Stimulated activated CD4-positive, alpha-beta T cell treated with anti-CD3 and anti-CD28 coated beads, Interleukin-1b, Interleukin-23, amount 100 ng/mL, for 4 hours (primary cell): ENCODE results near the gene KPRP.

ENCODE experiments used
- DNase-seq, 2 donors: peaks; one replicate each; pipeline ENCODE4 v3.0.0-alpha.2; 2020; ENCODE audit warnings: low read depth in 2 of 2

Gene KPRP, protein sequence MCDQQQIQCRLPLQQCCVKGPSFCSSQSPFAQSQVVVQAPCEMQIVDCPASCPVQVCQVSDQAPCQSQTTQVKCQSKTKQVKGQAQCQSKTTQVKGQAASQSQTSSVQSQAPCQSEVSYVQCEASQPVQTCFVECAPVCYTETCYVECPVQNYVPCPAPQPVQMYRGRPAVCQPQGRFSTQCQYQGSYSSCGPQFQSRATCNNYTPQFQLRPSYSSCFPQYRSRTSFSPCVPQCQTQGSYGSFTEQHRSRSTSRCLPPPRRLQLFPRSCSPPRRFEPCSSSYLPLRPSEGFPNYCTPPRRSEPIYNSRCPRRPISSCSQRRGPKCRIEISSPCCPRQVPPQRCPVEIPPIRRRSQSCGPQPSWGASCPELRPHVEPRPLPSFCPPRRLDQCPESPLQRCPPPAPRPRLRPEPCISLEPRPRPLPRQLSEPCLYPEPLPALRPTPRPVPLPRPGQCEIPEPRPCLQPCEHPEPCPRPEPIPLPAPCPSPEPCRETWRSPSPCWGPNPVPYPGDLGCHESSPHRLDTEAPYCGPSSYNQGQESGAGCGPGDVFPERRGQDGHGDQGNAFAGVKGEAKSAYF

GRCh38 chr1:152757747-152758146 lies at the start of gene KPRP:
TSS of gene KPRP (plus strand) at chr1:152758025. CDS start at chr1:152759589, 1,564 bp downstream.
- no peak for DNase-seq

DNA sequence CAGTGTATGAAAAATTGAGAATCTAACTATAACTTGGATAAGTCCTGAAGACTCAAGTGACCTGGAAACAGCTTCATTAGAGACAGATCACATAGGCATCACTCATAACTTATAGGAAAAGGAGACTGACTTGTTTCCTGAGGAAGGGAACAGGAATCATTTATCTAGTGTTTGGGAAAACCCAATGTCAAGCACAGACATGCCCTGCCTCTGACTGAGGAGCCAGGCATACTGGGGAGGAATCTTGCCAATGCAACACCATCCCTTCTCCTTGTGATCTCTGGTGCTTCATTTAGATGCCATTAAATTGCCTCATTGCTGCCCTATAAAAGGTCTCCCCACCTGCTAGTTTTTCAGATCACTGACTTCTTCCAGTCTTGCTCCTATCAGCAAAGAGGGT lies 39.6 kb upstream of the KPRP start:
- DNase-seq = no peak

DNA sequence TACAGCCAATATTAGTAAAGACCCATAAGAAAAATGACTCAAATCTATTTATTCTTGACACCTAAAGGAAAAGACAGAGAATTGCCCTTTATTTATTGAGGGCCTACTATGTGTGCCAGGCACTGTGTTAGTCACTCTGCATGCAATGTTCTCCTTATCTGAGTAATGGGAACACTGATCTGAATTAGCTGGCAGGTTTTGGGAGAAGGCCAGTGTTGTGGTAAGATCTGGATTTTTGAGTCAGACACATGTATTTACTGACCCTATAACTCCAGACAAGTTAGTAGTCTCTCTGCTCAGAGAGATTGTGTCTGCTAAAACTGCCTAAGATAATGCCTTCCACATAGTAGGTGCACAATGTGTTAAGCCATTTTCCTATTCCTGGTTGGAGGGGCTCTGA lies 32.6 kb upstream of the KPRP start:
- DNase-seq = no peak

DNA sequence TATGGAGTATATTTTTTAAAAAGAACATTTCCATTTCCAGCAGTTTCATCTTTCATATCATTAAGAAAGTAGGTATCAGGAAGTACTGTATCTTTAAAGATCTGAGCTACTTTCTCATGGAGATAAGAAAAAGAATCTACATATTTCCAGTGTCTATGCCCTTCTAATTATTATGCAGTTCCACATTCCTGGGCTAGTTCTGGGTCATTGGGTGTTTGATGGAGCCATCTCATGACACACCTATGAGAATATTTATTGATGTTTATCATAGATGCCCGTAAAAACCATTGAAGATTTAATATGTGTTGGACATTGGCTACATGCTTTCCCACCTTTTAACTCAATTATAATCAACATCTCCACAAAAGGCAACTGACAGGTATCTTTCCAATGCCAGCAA lies 28.8 kb upstream of the KPRP start:
- no peak for DNase-seq

DNA sequence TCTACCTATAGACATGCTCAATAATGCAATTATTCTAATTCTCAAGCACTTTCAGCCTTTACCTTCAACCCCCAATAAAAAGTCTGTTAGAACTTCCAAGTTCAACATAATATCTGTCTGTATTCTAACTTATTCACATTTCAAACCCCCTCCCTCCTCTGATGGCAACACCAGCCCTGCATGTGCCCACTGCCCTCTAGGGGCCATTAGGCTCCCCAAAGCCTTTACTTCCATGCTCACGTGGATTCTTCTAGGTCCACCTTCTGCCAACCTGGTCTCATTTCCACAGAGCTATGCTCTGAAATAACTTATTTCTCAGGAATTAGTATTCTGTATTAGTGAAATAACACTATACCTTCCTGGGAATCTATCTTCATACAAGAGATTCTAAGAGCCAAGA lies 22.2 kb upstream of the KPRP start:
- DNase-seq = no peak

DNA sequence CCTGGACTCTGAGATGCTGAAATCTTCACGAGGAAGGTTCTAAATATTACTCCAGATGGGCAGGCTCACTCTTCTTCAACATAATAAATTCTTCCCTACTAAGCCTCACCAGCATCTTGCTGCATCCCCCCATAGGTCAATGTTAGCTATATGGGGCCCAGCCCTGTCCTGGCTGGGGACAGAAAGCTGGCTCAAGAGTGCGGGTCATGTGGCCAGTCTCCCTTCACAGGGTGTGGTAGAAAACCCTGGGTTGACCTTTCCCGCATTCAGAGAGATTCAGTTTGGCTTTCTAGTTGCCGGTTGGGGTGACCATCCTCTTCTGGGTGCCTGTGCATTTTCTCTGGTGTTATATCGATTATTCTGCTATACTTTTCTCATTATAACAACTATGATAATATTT lies 19.8 kb upstream of the KPRP start:
- DNase-seq = no peak

GRCh38 chr1:152739841-152740240 lies 18.0 kb upstream of the KPRP start:
- DNase-seq = no peak

DNA sequence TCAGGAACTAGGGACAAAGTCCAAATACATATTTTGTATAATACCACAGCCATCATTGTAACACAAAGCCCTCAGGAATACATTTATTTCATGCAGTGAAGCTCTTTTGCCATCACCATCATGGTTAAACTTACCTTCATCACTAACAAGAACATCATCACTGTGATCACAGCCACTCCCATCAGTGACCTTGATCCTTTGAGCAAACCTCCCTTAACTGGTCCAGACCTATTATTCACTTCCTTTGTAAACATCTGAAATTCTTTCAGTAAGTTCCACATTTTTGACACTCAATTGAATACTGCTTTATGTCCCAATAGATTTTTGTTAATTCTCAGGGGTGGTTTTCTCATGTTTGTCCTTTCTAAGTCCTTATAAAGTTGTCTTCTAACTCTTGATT lies 16.2 kb upstream of the KPRP start:
- no peak for DNase-seq

DNA sequence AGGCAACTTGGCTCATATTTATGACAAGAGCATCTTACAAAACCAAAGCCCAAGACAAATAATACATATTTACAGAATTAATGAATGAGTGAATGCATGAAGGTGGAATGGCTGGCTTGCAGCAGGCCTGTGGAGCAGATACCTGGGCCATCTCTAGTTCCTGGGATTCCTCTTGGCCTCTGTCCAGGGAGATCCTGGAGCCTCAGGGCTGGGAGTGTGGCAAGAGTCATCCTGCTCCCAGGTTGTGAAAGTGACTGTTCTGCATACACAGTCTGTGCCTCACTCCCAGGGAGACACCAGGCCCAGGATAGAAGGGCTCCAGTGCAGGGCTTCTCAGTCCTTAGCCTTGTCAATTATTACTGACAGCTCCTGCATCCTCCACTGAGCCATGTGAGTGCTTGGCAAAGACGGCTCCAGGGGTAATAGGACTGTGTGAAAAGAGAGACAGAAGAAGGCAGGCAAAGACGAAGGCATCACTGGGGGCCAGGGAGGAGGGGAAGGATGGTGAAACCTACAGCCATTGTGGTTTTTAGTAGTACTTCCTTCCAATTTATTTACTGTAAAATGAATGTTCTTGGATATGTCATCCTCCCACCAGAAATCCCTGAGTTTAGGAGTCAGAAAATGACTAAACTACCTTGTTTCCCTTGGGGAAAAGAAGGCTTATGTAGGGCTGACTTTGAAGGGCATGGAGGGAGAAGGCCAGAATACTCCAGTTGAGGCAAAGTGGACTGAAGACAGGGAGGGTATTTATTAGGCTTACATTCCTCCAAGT lies 14.3 kb upstream of the KPRP start:
- no peak for DNase-seq

GRCh38 chr1:152745289-152745704 lies 12.5 kb upstream of the KPRP start:
- DNase-seq = no peak

GRCh38 chr1:152745765-152746444 lies 11.9 kb upstream of the KPRP start:
- DNase-seq = no peak

DNA sequence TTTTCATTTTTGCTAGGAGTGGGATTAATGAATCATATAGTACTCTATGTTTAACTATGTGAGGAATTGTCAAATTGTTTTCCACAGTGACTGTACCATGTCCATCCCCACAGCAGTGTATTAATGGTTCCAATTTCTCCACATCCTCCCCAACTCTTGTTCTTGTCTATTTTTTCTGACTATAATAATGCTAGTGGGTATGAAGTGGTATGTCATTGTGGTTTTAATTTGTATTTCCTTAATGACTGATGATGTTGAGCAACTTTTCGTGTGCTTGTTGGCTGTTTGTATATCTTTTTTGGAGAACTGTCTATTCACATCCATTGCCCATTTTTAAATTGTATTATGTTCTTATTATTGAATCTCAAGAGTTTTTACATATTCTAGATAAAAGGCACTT lies 10.0 kb upstream of the KPRP start:
- DNase-seq = no peak

DNA sequence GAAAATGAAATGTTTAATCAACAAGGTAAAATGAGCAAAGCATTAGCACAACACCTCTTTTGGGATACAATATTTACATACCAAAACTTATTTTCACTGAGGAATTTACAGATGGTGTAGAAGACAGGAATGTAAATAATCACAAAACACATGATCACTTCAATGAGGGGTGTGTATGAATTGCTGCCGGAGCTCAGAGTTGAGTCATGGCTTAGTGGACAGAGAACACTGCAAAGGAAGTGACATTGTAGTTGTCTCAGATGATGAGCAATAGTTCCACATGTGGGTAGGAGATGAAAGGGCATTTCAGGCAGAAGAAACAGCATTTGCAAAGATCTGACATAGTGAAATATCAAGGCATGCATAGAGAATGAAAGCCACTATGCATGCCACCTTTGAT lies 5.6 kb upstream of the KPRP start:
- no peak for DNase-seq

DNA sequence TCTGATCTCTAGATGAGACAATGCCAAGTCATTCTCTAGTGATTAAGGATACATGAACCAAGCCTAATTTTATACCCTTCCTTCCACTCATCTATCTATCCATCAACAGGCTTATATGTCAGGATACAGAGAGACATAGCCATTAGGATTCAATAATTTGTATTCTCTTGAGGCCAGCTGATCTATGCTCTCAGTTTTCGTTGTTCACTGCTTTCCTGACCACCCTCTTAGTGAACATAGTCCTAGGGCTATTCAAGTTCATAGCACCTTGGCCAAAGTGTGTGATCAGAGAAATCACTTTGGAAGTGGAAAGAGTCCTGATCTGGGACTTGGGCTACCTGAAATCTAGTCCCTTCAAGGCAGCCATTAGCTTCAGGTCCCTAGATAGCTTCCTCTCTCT lies 4.2 kb upstream of the KPRP start:
- no peak for DNase-seq

DNA sequence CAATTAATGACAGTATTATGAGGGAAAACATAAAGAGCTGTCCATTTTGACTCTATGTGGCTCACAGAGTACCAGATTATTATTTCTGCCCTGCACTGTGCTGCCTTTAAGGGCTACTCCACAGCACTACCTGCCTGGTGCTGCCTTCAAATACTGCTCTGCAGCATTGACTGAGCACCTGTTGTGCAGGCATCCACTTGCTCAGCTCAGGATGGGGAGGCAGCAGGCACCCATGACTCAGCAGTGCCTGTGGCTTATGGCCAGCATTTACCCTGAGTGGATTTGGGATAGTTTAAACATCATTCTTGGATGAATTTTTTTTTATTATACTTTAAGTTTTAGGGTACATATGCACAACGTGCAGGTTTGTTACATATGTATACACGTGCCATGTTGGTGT lies 953 bp upstream of the KPRP start:
- no peak for DNase-seq

GRCh38 chr1:152758636-152759035 lies 811 bp downstream of the KPRP start:
- DNase-seq = no peak

GRCh38 chr1:152759453-152760173 lies 1.8 kb downstream of the KPRP start:
- no peak for DNase-seq

- no peak for DNase-seq
Observed at GRCh38 chr1:152760551-152761190, 2.8 kb downstream of the KPRP start.

- DNase-seq = no peak
Observed at GRCh38 chr1:152761609-152762213, 3.9 kb downstream of the KPRP start.

DNA sequence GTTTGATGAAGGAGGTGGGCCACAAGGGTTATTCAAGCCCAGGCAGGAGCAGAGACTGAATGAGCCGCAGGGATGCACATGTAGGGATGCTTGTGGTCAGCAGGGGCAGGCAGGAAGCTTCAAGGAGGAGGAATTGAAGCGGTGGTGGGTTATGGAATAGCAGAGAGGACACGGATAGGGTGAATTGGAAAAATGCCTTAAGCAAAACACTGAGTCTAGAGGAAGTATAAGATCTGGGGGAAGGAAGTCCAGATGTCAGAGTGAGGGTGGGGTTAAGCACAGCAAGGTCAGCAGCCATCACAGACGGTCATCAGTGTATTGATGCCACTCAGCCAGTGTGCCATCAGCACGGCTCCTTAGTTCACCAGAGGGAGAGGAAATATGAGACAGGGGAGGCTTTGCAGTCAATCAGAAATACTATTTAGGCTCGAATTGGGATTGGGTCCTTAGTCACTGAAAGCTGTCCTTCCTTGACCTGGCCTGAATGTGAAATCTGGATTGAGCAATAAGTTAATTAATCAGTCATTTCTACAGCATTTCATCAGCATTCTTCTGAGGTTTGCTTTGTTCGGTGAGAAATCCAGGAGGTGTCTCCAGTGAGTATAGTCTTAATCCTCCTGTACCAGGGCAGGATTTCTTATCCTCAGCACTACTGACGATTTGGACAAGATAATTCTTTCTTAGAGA lies 11.2 kb downstream of the KPRP start:
- DNase-seq = no peak
